Bronchial epithelial cell (primary cell): ENCODE data around the gene PAM16. TPM values are rescaled to one million over a fixed set of nuclear protein-coding genes. Genes with fewer than 3 reads are reported as not detected.

Source experiments
- DNase-seq: peaks from one replicate; pipeline ENCODE4 v3.0.0-alpha.2; 2010; ENCODE audit warnings: low read depth
- FAIRE-seq: peaks from 2 replicates; lab custom pipeline; 2011; peaks lifted over from hg19 to GRCh38; lab: Jason Lieb, UNC
- H3K27me3 ChIP-seq: 2 replicates; pipeline ENCODE4 v1.5.1; 2011; ENCODE audit warnings: low read length; ENCODE audit not compliant: control insufficient read depth, insufficient read depth
- H3K36me3 ChIP-seq: 2 replicates; pipeline ENCODE4 v1.5.1; 2011; ENCODE audit warnings: low read length; ENCODE audit not compliant: control insufficient read depth, insufficient read depth
- H3K4me3 ChIP-seq: 2 replicates; pipeline ENCODE4 v1.5.1; 2011; ENCODE audit warnings: mild to moderate bottlenecking, low read depth, low read length, control low read depth
- CTCF ChIP-seq: IDR thresholded peaks from 2 replicates; pipeline ENCODE4 v1.5.1; 2011; ENCODE audit warnings: mild to moderate bottlenecking, moderate library complexity, low read length, control low read depth, inconsistent platforms; ENCODE audit not compliant: insufficient read depth, severe bottlenecking
- total RNA-seq: library from RNA; depleted of rRNA; stranded (reverse); fragments of >200 nt; gene quantifications from 2 replicates; pipeline ENCODE4 v1.2.1, GENCODE V29; 2014

Gene PAM16
- total RNA-seq, 1 donor from 2014 or later: 50.3 TPM

GRCh38 chr16:4309102-4309832 is 41.9 kb downstream of the PAM16 start:
- no peak for DNase-seq
- H3K4me3 ChIP-seq: no peak overlapping the region
- FAIRE-seq: no peak
- H3K27me3 ChIP-seq: no peaks in the 10 kb centered on the region
- no peak for TF ChIP-seq CTCF
- H3K36me3 ChIP-seq: no peaks in the 10 kb centered on the region

- DNase-seq: peak; percentile 81
- H3K4me3 ChIP-seq: peak overlapping the region; percentile 47
- no peak for FAIRE-seq
- H3K27me3 ChIP-seq: no peaks in the 10 kb centered on the region
- H3K36me3 ChIP-seq: no peaks in the 10 kb centered on the region
- TF ChIP-seq CTCF: no peak
Measured at GRCh38 chr16:4307215-4308037, 43.7 kb downstream of the PAM16 start.

GRCh38 chr16:4306470-4307214 is 44.5 kb downstream of the PAM16 start:
- no peak for DNase-seq
- peak overlapping the region; percentile 47 for H3K4me3 ChIP-seq
- FAIRE-seq: no peak
- no peak for TF ChIP-seq CTCF
- H3K27me3 ChIP-seq: no peaks in the 10 kb centered on the region
- H3K36me3 ChIP-seq: no peaks in the 10 kb centered on the region

- no peak for TF ChIP-seq CTCF
- no peak for FAIRE-seq
Measured at GRCh38 chr16:4303973-4304372, 47.1 kb downstream of the PAM16 start.

GRCh38 chr16:4301968-4302367 is 49.2 kb downstream of the PAM16 start:
- TF ChIP-seq CTCF: no peak
- Histone ChIP-seq H3K4me3 (no peak overlapping the region), H3K36me3 (no peaks in the 10 kb centered on the region), H3K27me3 (no peaks in the 10 kb centered on the region)
- DNase-seq (no peak), FAIRE-seq (no peak)

More at GRCh38 chr16:4303973-4304372, 47.1 kb downstream of the PAM16 start:
- DNase-seq: no peak
- no peak overlapping the region for H3K4me3 ChIP-seq
- no peaks in the 10 kb centered on the region for H3K27me3 ChIP-seq
- H3K36me3 ChIP-seq: no peaks in the 10 kb centered on the region
